Fibroblast of mammary gland (primary cell): ENCODE results near the gene AGAP1.
A peak's percentile ranks its signal among the peaks of the same experiment; 100 is the strongest.

Experiments
- DNase-seq: peaks from one replicate; pipeline ENCODE4 v3.0.0-alpha.2; 2010; ENCODE audit warnings: low read depth
- H3K4me3 ChIP-seq: 2 replicates; pipeline ENCODE4 v1.5.1; 2011; ENCODE audit warnings: low read depth, mild to moderate bottlenecking, low read length, moderate library complexity; ENCODE audit not compliant: control insufficient read depth
- CTCF ChIP-seq: conservative IDR thresholded peaks from 2 replicates; pipeline ENCODE4 v1.5.1; 2011; ENCODE audit warnings: low read depth, low read length, inconsistent platforms; ENCODE audit not compliant: control insufficient read depth, insufficient read depth

The AGAP1 gene

GRCh38 chr2:235603659-235604058 lies 109.8 kb downstream of the AGAP1 start:
- DNase-seq = no peak
- TF ChIP-seq CTCF = no peak
- H3K4me3 ChIP-seq = no peak overlapping the region

- TF ChIP-seq CTCF = no peak
- DNase-seq = peak; percentile 99
- peak overlapping the region; percentile 17 for H3K4me3 ChIP-seq
These were observed 111.6 kb downstream of the AGAP1 start for GRCh38 chr2:235605312-235606003.

- no peak for TF ChIP-seq CTCF
- peak overlapping the region; percentile 17 for H3K4me3 ChIP-seq
- DNase-seq = peak; percentile 81
These were observed 112.3 kb downstream of the AGAP1 start for GRCh38 chr2:235606004-235606715.

GRCh38 chr2:235607546-235608199 lies 113.8 kb downstream of the AGAP1 start:
- no peak overlapping the region for H3K4me3 ChIP-seq
- TF ChIP-seq CTCF = no peak
- peak; percentile 36 for DNase-seq

- TF ChIP-seq CTCF = no peak
- DNase-seq = no peak
- no peak overlapping the region for H3K4me3 ChIP-seq
These were observed 114.5 kb downstream of the AGAP1 start for GRCh38 chr2:235608200-235608887.

GRCh38 chr2:235609321-235609720 lies 115.5 kb downstream of the AGAP1 start:
- DNase-seq = no peak
- no peak overlapping the region for H3K4me3 ChIP-seq
- no peak for TF ChIP-seq CTCF
